HG03457 (cell line): Measurements from ENCODE around the gene SPOP.

Experiments
- ATAC-seq: cut with Tn5 transposase; IDR thresholded peaks from one replicate; pipeline ENCODE4 v1.9.1; 2021; ENCODE audit warnings: moderate number of reproducible peaks; ENCODE audit not compliant: unreplicated experiment

Gene SPOP

GRCh38 chr17:49618028-49618611 is 59.8 kb downstream of the SPOP start:
- ATAC-seq, result no peak

GRCh38 chr17:49616601-49617131 is 61.2 kb downstream of the SPOP start:
- ATAC-seq, result no peak

- no peak for ATAC-seq
Measured at GRCh38 chr17:49616086-49616485, 61.8 kb downstream of the SPOP start.

DNA sequence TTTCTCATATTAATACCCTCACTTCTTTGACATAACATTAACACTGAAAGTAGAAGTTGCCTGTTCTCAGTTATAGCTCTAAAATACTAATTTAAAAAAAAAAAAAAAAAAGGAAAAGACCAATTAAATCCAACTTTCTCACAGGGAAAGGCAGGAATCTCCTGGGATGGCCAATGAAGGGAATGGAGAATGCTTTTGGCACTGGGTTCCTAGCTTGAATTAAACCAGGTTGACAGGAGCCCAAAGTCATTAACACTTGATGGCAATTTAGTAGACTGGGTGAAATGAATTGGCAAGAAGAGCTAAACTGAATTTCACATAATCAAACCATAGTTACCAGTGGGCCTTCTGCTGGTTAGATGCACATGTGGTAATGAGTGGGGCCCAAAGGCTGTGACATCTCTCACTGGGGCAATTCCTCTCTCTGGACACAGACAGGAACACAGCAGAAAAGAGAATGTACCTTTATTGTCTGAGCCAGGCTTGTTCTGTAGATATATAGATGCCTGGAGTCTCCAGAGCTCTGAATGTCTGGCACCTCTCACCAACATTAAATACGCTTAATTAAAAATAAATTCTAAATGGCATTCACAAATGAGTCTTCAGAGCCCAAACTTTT is 64.6 kb downstream of the SPOP start:
- no peak for ATAC-seq

GRCh38 chr17:49612726-49613125 is 65.2 kb downstream of the SPOP start:
- ATAC-seq, result no peak

DNA sequence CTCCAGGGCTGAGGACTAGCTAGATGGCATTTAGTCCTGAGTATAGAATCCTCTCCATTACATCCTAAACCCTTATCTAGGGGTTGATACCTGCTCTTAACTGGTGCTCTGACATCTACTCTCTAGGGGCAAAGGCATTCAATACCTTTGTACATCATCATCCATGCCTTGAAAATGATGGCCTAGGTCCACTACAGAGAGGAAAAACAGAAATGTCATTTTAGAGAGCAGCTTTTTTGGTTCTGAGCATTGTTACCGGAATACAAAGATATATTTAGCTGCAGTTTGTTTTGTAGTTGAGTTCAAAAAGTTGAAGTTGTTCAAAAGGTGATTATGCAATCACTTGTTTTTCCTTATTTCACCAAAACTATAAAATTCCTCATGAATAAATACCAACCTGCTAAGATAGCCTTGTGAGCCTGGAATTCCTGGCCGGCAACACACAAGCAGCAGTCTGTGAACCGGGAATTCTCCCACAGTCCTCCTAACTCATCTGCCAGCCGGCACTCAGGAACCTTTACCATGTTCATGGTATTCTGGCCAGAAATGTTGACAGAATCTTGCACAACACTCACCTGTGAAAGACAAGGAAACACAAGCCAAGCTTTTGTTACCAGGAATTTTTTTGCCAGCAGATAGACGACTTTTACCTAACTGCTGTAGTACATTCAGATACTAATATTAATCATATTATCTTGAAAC is 66.9 kb downstream of the SPOP start:
- ATAC-seq, result no peak

- no peak for ATAC-seq
Measured at GRCh38 chr17:49604314-49604869, 73.5 kb downstream of the SPOP start.

DNA sequence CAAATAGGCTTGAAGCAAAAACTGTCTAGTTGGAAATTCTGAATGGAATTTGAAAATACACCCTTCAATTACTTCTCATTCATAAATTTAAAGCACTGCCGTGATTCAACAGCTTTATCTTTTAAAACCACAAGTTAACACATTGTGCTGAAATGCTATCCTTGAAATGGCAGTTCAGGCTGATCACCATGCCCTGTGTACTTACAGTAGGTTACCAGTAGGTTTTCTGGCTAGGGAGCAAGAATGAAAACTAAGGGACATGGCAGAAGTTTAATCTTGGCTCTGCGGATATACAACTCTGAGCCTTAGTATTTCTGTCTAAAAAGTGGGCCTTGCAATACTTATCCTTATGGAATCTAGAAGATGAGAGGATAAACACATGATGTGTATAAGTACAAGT is 74.2 kb downstream of the SPOP start:
- ATAC-seq, result no peak

GRCh38 chr17:49603238-49603637 is 74.7 kb downstream of the SPOP start:
- no peak for ATAC-seq

- no peak for ATAC-seq
Measured at GRCh38 chr17:49602783-49603182, 75.1 kb downstream of the SPOP start.

DNA sequence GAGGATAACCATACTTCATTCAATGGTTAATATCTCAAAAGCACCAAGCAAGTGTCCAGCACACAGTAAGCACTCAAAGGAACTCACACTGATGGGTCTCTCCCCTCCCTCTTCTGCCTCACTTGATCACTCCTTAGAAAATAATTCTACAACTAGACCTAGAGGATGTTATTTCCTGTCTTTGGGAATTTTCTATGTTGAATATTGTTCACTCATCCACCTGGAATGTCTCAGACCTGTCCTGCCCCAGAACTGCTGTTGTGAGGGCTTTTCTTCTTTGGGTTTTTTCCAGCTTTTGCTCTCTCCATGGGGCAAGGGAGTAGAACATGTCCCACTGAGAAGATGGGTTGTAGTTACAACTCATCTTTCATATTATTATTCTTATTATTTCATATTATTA is 76.9 kb downstream of the SPOP start:
- ATAC-seq, result no peak

- no peak for ATAC-seq
Measured at GRCh38 chr17:49598918-49599317, 79.0 kb downstream of the SPOP start.

- ATAC-seq, result no peak
Measured at GRCh38 chr17:49597928-49598655, 79.8 kb downstream of the SPOP start.

DNA sequence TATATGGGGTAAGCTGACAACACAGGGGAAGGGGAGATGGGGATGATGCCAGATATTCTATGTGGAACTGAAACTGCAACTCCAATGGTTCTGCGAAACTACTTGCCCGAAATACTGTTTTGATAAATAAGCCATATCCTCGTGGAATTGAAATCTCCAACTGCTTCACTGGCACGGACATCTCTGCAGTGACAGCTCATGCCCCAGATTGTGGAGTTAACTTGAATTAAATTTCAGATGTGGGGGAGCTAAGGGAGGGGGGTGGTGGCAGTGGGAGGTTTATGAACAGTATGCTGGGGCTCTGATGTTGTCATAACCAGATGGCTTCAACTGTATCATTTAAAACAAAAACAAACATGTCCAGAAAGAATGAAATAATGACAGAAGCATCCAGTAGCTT is 80.5 kb downstream of the SPOP start:
- ATAC-seq, result no peak

DNA sequence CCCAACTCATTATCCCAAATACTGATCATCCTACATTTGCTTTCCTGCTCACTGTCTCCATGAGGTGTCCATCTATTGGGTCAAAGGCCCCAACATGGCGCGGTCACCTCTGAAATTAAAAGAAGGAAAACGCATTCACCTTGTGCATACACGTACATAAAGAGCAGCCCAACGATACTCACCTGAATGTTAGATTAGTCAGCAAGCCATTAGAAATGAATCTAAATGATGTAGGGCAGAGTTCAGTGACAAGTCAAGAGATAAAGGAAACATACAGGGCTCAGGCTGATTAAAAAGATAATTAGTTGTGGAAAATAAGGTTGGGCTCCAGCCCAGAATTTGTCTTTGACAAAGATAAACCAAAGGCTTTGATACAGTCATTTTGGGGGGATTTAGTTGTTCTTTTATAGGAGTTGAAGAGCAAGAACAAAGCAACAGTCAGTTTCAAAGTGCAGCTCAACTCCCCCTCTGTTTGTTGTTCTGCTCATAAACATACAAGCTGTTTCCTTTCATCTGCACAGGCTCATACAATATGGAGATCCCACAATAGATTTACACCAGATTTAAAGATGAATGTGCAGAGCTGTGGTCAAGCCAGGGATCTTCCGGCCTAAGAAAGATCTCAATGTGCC is 81.2 kb downstream of the SPOP start:
- ATAC-seq, result no peak

DNA sequence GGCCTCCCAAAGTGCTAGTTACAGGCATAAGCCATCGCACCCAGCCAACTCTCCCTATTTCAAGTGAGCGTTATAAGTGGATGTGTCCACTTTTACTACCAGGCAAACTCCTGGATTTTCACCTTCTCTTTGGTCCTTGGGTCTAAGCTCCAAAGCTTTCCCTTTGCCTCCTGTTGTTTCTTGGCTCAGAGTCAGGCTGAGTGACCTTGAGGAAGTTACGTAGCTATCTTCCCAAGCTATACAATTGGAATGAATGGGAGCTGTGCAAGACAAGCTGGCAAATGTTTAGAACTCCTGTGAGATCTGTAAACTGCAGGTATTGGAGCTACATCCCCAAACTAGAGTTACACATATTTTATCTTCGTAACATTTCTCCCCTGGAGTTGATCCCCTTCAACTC is 81.9 kb downstream of the SPOP start:
- ATAC-seq, result no peak

DNA sequence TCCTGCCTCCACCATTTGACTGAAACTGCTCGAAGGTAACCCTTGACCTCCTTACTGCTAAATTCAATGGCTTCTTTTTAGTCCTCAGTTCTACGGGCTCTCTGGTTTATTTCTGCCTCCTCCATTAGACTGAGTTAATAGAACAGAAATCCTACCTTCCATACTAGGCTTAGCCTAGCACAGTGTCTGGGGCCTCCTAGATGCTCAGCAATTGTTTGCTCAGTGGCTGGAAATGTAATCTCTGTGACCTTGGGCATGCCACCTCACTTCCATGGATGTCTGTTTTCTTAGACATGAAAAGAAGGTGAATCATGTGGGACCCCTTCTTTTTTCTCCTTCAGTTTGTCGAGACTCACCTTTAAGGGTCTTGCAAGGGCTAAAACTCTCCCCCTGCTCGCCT is 82.6 kb downstream of the SPOP start:
- no peak for ATAC-seq

GRCh38 chr17:49592263-49592662 is 85.6 kb downstream of the SPOP start:
- ATAC-seq, result no peak

- ATAC-seq, result no peak
Measured at GRCh38 chr17:49590874-49591273, 87.0 kb downstream of the SPOP start.

DNA sequence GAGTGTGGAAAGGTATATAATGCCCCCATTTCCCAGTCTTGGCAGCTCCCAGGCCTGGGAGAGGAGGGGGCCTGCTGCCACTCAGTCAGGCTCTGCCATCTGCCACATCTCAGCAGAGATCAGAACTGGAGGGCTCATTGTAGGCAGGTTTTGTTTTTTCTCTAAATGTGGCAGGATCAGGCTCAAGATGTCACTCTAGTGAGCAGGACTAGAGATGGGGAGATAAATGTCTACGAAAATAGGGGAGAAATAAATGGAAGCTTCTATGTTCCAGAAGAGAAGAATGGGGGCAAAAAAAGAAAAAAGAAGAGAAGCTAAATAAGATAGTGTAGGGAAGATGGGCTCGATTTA is 88.3 kb downstream of the SPOP start:
- no peak for ATAC-seq
